PC-9 (cell line): ENCODE data around the gene FOS. TPM values are rescaled to one million over a fixed set of nuclear protein-coding genes. Genes with fewer than 3 reads are reported as not detected.

Source experiments
- BruUV-seq: library from RNA; stranded (reverse); fragments of 400-500 nt; replicated peaks from 2 replicates; lab custom pipeline; 2021; lab: Mats Ljungman, UMichigan
- CTCF ChIA-PET: fragments of 300-600 bp; sonication (Branson Sonifier 250); formaldehyde crosslinking; loops from one replicate; lab custom pipeline; 2022; ENCODE audit warnings: antibody characterized with exemption; lab: Charles Lee
- POLR2A ChIA-PET: fragments of 300-600 bp; sonication (Branson Sonifier 250); formaldehyde crosslinking; loops from one replicate; lab custom pipeline; 2022; ENCODE audit warnings: antibody characterized with exemption; ENCODE audit not compliant: unreplicated experiment; lab: Charles Lee
- DNase-seq, 2 experiments: peaks; one replicate each; pipeline versions ENCODE4 v3.0.0 to v3.0.0-alpha.2; 2015 to 2022; ENCODE audit warnings: mixed read lengths in 1 of 2
- H2AFZ ChIP-seq: fragments of 200-600 bp; sonication (generic); 2 replicates; pipeline ENCODE4 v1.8.1; 2017; ENCODE audit warnings: antibody characterized with exemption
- H3F3A ChIP-seq: fragments of 200-600 bp; sonication (generic); 2 replicates; pipeline ENCODE4 v1.8.1; 2017; ENCODE audit warnings: antibody characterized with exemption, mild to moderate bottlenecking, low read depth; ENCODE audit not compliant: insufficient read depth
- H3K27ac ChIP-seq: fragments of 200-600 bp; sonication (generic); 2 replicates; pipeline ENCODE4 v1.6.1; 2016; ENCODE audit warnings: mixed run types
- H3K27me3 ChIP-seq: fragments of 200-600 bp; sonication (generic); 2 replicates; pipeline ENCODE4 v1.6.1; 2016; ENCODE audit warnings: low read depth, mixed run types; ENCODE audit not compliant: insufficient read depth
- H3K36me3 ChIP-seq: fragments of 200-600 bp; sonication (generic); 2 replicates; pipeline ENCODE4 v1.6.1; 2016; ENCODE audit warnings: low read depth, mixed run types
- H3K4me1 ChIP-seq: fragments of 200-600 bp; sonication (generic); replicated peaks from 2 replicates; pipeline ENCODE4 v1.6.1; 2016; ENCODE audit warnings: mixed run types; ENCODE audit not compliant: insufficient read depth
- H3K4me2 ChIP-seq: fragments of 200-600 bp; sonication (generic); 2 replicates; pipeline ENCODE4 v1.6.1; 2017; ENCODE audit warnings: mixed run types
- H3K4me3 ChIP-seq: fragments of 200-600 bp; sonication (generic); 2 replicates; pipeline ENCODE4 v1.6.1; 2016; ENCODE audit warnings: mixed run types
- H3K79me2 ChIP-seq: fragments of 200-600 bp; sonication (generic); 2 replicates; pipeline ENCODE4 v1.6.1; 2017; ENCODE audit warnings: low read depth, mixed run types
- H3K9me2 ChIP-seq: fragments of 200-600 bp; sonication (generic); 2 replicates; pipeline ENCODE4 v1.8.1; 2017; ENCODE audit warnings: mild to moderate bottlenecking; ENCODE audit not compliant: insufficient read depth
- H3K9me3 ChIP-seq: fragments of 200-600 bp; sonication (generic); 2 replicates; pipeline ENCODE4 v1.8.1; 2016; ENCODE audit warnings: low read depth; ENCODE audit not compliant: insufficient read depth
- H4K20me1 ChIP-seq: fragments of 200-600 bp; sonication (generic); 2 replicates; pipeline ENCODE4 v1.8.1; 2017; ENCODE audit not compliant: insufficient read depth
- EZH2 ChIP-seq: fragments of 200-600 bp; sonication (generic); IDR thresholded peaks from 2 replicates; pipeline ENCODE4 v1.8.0; 2017; ENCODE audit warnings: antibody characterized with exemption, low read depth
- intact Hi-C: fragments of 100-400 bp; cut with micrococcal nuclease; formaldehyde crosslinking; loops from one replicate; pipeline ENCODE4 v1.10.0; 2022; ENCODE audit not compliant: unreplicated experiment
- total RNA-seq: library from RNA; stranded (reverse); gene quantifications from 2 replicates; pipeline ENCODE4 v1.2.3, GENCODE V29; 2021
- TF ChIP-seq, protein P1 (sequence below): fragments of 200-600 bp; sonication (generic); conservative IDR thresholded peaks from 2 replicates; pipeline ENCODE4 v1.6.1; 2017; ENCODE audit warnings: mixed run types, antibody characterized with exemption, mild to moderate bottlenecking, moderate library complexity

Gene FOS
- total RNA-seq, 1 experiment from 2014 or later = 84.6 TPM

- ChIA-PET POLR2A (interaction anchor here (0.5 to 2.7 kb wide), 23 partner anchors 12 to 1750 kb away, joined by 3 to 65 read pairs (median 8); partner anchors contain the start of genes FOS and TMED10), CTCF (interaction anchor here (0.5 to 2.0 kb wide), 7 partner anchors 11 to 159 kb away, joined by 3 to 18 read pairs (median 10); partner anchors contain the start of gene TMED10)
- peaks cover 45% of the 10 kb centered on the region for H3K4me1 ChIP-seq
- H3K27me3 ChIP-seq = no peaks in the 10 kb centered on the region
- H4K20me1 ChIP-seq = no peaks in the 10 kb centered on the region
- no peaks in the 10 kb centered on the region for H3K79me2 ChIP-seq
- H3K9me2 ChIP-seq = no peaks in the 10 kb centered on the region
- H2AFZ ChIP-seq = peak overlapping the region; percentile 87
- peak overlapping the region; percentile 85 for H3K4me2 ChIP-seq
- TSS peak; percentile 91 for BruUV-seq
- peak overlapping the region; percentile 67 for H3K27ac ChIP-seq
- no peaks in the 10 kb centered on the region for H3K9me3 ChIP-seq
- TF ChIP-seq, protein P1, sequence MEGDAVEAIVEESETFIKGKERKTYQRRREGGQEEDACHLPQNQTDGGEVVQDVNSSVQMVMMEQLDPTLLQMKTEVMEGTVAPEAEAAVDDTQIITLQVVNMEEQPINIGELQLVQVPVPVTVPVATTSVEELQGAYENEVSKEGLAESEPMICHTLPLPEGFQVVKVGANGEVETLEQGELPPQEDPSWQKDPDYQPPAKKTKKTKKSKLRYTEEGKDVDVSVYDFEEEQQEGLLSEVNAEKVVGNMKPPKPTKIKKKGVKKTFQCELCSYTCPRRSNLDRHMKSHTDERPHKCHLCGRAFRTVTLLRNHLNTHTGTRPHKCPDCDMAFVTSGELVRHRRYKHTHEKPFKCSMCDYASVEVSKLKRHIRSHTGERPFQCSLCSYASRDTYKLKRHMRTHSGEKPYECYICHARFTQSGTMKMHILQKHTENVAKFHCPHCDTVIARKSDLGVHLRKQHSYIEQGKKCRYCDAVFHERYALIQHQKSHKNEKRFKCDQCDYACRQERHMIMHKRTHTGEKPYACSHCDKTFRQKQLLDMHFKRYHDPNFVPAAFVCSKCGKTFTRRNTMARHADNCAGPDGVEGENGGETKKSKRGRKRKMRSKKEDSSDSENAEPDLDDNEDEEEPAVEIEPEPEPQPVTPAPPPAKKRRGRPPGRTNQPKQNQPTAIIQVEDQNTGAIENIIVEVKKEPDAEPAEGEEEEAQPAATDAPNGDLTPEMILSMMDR = peak; percentile 50; the same call in 1 of the 2 replicates
- no peak for TF ChIP-seq EZH2
- peaks cover 42% of the 10 kb centered on the region; the same call in 1 of the 2 replicates for H3F3A ChIP-seq
- DNase-seq = no peak
- peak overlapping the region; percentile 65 for H3K4me3 ChIP-seq
- no peaks in the 10 kb centered on the region for H3K36me3 ChIP-seq
- intact Hi-C loops = loop anchor here (1.0 to 10.0 kb wide), 7 partner anchors 17 to 410 kb away; partner anchors contain the start of genes DLST and TMED10
These were observed 16.0 kb downstream of the FOS start for GRCh38 chr14:75294649-75295033.

DNA sequence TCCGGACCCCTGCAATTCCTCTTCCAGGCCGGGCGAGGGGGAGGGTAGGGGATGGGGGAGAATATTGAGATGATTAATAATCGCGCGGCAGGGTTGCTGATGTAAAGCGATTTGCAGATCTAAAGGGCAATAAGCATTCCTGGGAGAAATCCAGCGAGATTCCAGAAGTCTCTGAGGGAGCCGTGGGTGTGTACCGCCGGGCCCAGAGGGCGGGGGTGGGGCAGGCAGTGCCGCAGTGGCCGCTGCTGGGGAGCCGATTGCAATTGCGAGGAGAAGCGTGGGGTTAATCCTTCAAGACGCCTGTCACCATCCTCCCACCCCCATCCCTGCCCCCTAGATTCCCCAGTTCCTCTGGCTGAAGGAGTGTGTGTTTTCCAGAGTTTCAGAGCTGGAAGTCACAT, 16.4 kb downstream of the FOS start:
- DNase-seq = peak; percentile 55 to 75
- no peaks in the 10 kb centered on the region for H3K79me2 ChIP-seq
- peak overlapping the region; percentile 85 for H3K4me2 ChIP-seq
- H3K9me3 ChIP-seq = no peaks in the 10 kb centered on the region
- H3K4me1 ChIP-seq = peaks cover 48% of the 10 kb centered on the region
- peak overlapping the region; percentile 67 for H3K27ac ChIP-seq
- H2AFZ ChIP-seq = peak overlapping the region; percentile 87
- H3K27me3 ChIP-seq = no peaks in the 10 kb centered on the region
- peak overlapping the region; percentile 65 for H3K4me3 ChIP-seq
- POLR2A ChIA-PET = interaction anchor here (0.5 to 2.7 kb wide), 9 partner anchors 13 to 527 kb away, joined by 3 to 63 read pairs (median 5); no protein-coding TSS in a partner anchor
- no peaks in the 10 kb centered on the region for H4K20me1 ChIP-seq
- TF ChIP-seq, protein P1 = 0 out of 2 replicates have a peak, but pooled peaks have one; percentile 1
- no peak for TF ChIP-seq EZH2
- CTCF ChIA-PET = interaction anchor here (0.6 to 2.0 kb wide), 11 partner anchors 40 to 754 kb away, joined by 3 to 19 read pairs (median 5); partner anchors contain the start of genes NEK9 and TMED10
- BruUV-seq = no TSS peak
- no peaks in the 10 kb centered on the region for H3K9me2 ChIP-seq
- intact Hi-C loops = loop anchor here (1.0 to 10.0 kb wide), 2 partner anchors 95 to 410 kb away; partner anchors contain the start of gene DLST
- H3F3A ChIP-seq = peaks cover 42% of the 10 kb centered on the region; the same call in 1 of the 2 replicates
- no peaks in the 10 kb centered on the region for H3K36me3 ChIP-seq

DNA sequence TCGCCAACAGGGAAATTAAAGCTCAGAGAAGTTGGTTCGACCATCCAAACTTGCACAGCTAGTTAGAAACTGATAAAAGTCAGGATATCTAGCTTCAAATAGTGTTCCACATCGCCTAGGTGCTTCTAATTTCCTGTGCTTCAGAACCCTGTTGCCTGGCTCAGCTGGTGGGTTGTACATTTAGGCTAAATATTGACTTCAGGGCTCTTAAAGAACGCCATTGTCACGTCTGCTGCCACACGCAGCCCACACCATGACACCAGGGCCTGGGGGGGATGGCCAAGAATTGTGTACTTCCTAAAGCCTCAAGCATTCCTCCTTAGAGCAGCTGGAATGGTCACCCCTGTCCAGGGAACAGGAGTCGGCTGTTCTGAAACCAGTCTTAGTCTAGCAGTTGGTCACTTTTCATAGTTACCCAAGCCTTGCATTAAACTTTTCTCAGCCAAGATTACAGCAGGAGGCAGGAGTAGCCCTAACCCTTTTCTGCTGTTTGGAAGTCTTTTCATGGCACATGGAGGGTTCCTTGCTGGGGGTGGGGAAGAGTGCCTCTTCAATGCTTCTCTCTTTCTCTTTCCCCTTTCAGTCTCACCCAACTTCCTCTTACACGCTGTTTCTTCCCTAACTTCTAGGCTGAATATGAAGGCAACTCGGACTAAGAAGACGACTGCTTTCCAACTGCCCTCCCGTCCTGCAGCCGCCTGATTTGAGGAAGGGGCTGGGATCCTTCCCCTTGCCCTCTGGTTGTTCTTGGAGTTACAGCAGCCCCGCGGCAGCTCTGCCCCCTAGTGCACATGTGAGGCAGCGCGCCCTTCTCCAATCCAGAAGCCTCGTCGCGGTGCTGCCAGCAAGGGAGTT, 17.1 kb downstream of the FOS start:
- Histone ChIP-seq H3K9me3 (no peaks in the 10 kb centered on the region), H3K27ac (peak overlapping the region; percentile 67), H3K27me3 (no peaks in the 10 kb centered on the region), H3K4me2 (peak overlapping the region; percentile 85), H3K4me1 (peaks cover 48% of the 10 kb centered on the region), H3K4me3 (peak overlapping the region; percentile 65), H3K36me3 (no peaks in the 10 kb centered on the region), H3F3A (peaks cover 44% of the 10 kb centered on the region; the same call in 1 of the 2 replicates), H3K79me2 (no peaks in the 10 kb centered on the region), H3K9me2 (no peaks in the 10 kb centered on the region), H4K20me1 (no peaks in the 10 kb centered on the region), H2AFZ (peak overlapping the region; percentile 87)
- TF ChIP-seq, protein P1 = peak; percentile 100
- TF ChIP-seq EZH2 = no peak
- DNase-seq = peak in 1 of 2 experiments; percentile 91
- no TSS peak for BruUV-seq
- ChIA-PET POLR2A (interaction anchor here (0.5 to 2.7 kb wide), 12 partner anchors 9 to 729 kb away, joined by 3 to 63 read pairs (median 5); no protein-coding TSS in a partner anchor), CTCF (interaction anchor here (0.5 to 2.0 kb wide), 14 partner anchors 41 to 753 kb away, joined by 3 to 19 read pairs (median 4); partner anchors contain the start of genes NEK9 and TMED10)
- intact Hi-C loops = loop anchor here (1.0 to 10.0 kb wide), 3 partner anchors 95 to 411 kb away; partner anchors contain the start of gene DLST
